ENCODE data around the gene C10orf67.

DNA sequence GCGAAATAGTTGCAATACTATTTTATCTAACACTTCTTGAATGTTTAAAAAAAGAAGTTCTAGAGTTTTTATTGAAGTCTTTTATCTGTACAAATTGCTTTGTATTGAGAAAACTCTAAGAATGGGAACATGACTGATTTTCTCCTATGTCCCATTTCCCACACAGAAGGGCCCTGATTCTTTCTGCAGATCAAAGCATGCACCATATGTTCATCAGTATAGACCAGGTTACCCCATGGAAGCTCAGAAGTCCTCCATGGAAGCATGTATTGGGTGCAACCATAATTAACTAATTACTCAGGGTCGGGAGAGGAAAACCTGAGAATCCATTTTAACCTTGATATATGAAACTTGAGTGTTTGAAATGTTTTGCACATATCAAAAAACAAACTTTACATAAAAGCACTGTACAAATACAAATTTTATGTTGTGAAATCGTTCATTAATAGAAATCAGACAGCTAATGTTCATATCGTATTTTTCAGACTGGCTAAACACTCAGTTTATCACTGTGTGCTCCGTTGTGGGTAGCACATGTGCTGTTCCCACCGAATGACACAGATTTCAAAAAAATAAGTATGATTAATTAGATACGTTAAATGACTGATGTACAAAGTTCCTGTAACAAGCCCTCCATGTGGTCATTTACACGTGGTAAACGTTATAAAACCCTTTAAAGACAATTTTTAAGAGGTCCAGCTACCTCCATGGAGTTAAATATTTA is 81.0 kb downstream of the C10orf67 start:
- no peak for TF ChIP-seq POLR2AphosphoS5 (IDR thresholded peaks at IDR 0.05)
- TF ChIP-seq, protein P1, sequence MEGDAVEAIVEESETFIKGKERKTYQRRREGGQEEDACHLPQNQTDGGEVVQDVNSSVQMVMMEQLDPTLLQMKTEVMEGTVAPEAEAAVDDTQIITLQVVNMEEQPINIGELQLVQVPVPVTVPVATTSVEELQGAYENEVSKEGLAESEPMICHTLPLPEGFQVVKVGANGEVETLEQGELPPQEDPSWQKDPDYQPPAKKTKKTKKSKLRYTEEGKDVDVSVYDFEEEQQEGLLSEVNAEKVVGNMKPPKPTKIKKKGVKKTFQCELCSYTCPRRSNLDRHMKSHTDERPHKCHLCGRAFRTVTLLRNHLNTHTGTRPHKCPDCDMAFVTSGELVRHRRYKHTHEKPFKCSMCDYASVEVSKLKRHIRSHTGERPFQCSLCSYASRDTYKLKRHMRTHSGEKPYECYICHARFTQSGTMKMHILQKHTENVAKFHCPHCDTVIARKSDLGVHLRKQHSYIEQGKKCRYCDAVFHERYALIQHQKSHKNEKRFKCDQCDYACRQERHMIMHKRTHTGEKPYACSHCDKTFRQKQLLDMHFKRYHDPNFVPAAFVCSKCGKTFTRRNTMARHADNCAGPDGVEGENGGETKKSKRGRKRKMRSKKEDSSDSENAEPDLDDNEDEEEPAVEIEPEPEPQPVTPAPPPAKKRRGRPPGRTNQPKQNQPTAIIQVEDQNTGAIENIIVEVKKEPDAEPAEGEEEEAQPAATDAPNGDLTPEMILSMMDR (IDR thresholded peaks at IDR 0.05) = no peak
- TF ChIP-seq POLR2A (IDR thresholded peaks at IDR 0.05; ENCODE audit: low read depth) = no peak
- TF ChIP-seq EP300 (IDR thresholded peaks at IDR 0.05) = no peak
